Tongue (tissue), 2 donors: ENCODE measurements around the gene ANKDD1A. TPM values are rescaled to one million over a fixed set of nuclear protein-coding genes. Genes with fewer than 3 reads are reported as not detected.

Source experiments
- DNase-seq: peaks from one replicate; pipeline ENCODE4 v3.0.0-alpha.2; 2015
- total RNA-seq: library from RNA; depleted of rRNA; stranded (reverse); fragments of >200 nt; gene quantifications from one replicate; pipeline ENCODE4 v1.2.3, GENCODE V29; 2014

Gene ANKDD1A
- total RNA-seq, 1 donor from 2014 or later, result 14.4 TPM

DNA sequence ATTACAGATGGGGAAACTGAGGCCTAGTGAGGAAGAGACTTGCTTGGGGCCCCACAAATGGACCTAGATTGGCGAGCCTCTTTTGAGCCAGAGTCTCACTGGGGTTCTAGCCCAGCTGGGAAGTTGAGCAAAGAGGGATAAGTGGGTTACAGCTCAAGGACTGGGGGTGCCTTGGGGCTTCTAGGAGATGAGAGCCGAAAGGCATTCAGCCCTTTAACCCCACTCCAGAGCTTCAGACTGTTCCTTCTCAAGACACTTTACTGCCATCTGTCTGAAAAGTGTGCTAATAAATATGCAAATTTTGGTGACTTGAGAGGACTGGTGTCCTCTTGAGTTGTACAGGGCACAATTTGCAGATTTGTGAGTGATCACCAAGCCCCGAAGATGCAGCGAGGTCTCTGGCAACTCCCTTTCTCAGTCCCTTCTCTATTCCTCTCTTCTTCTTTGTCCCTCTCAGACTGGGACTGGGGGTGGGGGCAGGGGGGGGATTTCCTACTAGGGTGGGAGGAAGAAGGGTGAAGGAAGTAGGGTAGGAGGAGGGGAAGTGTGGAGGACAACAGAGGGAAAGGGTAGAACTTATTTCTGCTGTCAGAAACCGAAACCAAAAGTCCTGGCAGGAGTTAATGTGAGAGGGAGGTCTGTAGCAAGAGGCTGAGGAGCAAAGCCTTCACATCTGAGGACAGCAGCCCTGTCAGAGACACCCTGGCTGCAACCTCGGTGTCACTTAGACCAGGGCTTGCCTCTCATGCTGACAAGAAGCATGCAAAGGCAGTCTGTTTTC is 16.2 kb upstream of the ANKDD1A start:
- DNase-seq, result peak; percentile 36

DNA sequence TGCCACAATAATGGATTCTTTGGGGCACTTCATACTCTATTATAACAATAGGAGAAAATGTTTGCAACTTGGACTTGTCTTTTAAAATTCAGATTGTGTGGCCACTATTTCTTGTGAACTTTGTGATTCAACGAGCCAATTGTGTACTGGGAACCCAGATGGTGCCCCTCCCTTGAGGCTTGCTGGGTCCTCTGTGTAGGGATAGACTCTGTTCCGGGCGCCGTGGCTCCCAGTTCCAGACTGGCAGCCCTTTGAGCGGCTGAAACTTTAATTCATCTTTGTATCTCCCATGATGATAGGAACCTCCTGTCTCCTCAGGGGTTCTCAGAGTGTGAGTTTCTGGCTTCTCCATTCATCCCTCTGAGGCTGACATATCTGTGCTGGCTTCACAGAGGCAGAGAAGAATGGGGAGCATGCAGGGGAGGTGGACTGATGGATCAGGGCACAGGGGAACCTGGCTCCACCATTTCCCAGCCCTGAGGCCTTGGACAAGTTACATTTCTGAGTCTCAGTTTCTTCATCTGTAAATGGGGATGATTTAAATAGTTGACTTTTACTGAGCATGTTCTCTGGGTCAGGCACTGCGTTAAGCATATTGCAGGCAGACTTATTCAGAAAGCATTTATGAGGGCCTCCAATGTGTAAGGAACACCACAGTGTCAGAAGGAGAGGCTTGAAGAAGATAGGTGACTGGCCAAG is 15.2 kb upstream of the ANKDD1A start:
- no peak for DNase-seq

DNA sequence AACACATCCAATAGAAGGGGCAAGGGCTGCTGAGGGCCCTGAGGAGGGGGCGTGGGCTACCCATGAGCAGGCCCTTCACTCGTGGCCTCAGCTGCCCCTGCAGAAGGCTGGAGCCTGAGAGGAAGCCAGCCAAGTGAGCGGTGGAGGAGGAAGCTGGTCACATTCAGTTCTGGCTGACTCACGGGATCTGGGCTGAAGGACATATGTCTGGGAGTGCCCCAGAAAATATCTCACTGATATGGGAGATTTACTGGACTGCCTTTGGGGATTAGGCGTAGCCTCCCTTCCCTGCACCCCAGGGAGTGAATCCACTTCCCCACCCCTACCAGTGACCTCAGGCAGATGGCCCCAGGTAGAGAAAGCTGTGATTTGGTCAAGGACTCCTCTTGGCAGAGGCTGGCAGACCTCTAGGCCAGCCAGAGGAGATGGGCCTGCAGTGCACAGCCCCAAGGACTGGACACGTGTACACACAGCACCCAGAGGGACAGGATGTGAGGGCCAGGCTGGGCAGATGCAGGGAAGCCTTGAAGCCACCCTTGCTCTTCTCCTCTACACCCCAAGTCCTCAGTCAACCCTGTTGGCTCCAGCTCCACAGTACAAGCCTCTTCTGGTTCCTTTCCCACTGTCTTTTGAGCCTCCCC is 14.2 kb upstream of the ANKDD1A start:
- no peak for DNase-seq

DNA sequence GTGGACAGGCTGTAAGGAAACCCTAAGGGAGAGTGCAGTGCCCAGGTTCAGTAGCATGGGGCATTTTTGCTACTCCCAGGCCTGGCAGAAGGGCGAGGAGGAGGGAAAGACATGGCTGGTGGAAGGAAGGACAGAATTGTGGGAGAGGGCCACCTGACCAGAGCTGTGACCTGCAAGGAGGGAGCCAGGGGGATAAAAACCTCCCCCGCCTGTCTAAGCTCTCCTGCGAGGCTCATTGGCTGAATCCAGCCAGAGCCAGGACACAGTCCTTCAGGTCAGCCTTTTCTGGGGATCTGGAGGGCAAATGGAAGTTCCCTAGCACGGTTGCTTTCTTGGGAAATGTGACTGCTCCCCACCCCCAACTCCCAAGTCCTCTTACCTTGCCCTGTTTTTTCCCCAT is 13.3 kb upstream of the ANKDD1A start:
- DNase-seq, result no peak

DNA sequence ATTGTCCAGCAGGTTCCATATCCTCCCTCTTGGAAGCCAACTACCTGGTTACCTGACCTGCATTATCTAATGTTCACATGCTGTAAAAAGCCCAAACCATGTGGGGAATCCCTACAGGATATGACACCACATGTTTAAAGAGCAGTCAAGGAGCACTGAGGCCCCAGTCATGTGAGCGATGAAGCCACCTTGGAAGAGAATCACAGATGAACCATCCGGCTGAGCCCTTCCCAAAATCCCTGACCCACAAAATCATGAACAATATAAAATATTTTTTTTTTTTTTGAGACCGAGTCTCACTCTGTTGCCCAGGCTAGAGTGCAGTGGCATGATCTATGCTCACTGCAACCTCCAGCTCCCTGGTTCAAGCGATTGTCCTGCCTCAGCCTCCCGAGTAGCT is 10.6 kb upstream of the ANKDD1A start:
- DNase-seq, result no peak

DNA sequence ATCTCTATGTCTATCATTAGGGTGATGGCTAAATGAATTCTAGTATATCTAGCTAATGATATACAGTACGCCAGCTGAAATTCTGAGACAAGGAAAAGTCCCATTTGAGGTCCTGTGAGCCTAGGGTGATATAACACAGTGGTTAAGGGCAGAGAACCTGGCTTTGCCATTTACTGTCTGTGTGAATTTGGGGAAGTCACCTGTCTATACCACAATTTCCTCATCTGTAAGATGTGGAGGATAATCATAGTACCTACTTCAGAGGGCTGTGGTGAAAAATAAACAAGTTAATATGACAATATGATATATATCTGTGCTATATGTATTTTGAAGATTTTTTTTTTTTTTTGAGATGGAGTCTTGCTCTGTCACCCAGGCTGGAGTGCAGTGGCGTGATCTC is 9.8 kb upstream of the ANKDD1A start:
- no peak for DNase-seq

DNA sequence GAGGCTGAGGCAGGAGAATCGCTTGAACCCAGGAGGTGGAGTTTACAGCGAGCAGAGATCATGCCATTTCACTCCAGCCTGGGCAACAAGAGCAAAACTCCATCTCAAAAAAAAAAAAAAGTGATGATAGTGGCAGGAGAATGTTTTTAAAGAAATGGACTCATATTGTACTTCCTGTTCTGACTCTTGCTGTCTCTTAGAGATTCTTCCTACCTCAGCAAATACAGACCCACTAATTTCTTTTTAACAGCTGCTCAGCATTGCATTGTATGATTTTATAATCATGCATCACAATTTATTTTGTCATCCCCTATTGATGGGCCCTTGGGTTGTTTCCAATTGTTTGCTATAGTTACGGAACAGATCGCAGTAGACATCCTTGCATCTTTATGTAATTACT is 8.8 kb upstream of the ANKDD1A start:
- no peak for DNase-seq

DNA sequence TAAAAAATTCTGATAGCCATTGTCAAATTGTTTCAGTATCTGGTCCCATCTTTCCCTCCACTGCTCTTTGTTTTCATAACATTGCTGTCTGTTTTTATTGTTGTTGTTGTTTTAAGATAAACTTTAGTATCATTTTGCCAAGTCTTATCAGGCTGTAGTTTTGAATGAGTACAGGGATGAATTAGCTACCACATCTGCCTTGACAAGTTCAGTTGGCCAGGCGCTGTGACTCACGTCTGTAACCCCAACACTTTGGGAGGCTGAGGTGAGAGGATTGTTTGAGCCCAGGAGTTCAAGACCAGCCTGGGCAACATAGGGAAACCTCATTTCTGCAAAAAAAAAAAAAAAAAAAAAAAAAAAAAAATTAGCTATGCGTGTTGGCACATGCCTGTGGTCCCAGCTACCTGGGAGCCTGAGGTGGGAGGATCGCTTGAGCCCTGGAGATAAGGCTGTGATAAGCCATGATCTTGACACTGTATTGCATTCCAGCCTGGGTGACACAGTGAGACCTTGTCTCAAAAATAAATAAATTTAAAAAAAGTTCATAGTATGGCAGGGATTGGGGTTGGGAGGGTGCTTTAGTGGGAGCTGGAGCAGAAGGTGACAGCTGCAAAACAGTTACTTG is 8.3 kb upstream of the ANKDD1A start:
- no peak for DNase-seq

DNA sequence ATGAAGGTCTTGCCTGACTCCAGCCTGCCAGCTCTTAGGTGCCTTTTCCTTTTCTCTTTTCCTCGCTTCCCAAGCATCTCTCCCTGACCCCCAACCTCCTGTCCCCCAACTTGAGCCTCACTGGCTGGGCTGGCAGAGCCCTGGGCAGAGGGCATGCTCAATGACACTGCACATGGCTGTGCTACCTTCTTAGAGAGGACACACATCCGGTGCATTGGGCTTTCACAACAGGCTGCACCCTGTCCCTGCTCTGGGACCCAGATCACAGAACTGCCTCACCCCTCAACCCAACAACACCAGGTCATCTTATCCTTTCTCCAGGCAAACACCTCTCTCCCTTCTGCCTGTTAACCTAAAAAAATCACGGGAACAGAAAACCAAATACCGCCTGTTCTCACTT is 7.5 kb upstream of the ANKDD1A start:
- DNase-seq, result no peak

DNA sequence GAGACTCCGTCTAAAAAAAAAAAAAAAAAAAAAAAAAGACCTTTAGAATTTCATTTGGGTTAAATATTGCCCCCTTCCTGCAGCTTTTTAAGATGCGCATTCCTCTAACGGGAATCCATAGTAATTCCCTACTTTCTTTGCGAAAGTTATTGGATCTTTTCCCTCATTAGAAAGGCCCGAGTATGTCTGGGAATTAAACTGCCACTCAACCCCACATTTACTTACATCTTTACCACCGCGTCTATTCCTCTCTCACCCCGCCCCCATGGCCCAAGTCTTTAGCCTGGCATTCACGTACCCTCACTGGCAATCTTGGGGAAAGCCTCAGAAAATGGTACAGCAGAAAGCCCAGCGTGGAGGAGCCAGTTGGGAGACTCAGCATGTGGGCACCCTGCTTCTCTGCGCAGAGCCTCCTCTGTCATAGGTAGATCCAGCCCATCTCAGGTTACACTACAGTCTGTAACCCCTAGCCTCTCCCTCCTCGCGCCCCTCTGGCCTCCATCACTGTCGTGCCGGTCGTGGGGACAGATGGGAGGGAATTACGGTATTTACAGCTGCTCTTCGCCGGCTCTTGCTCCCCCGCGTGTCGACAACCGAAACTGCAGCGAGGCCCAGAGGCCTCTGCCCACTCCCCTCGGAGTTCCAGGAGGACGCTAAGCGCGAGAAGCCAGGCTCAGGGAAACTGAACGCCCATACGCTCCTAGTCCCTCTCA is 6.4 kb upstream of the ANKDD1A start:
- peak; percentile 88 for DNase-seq

DNA sequence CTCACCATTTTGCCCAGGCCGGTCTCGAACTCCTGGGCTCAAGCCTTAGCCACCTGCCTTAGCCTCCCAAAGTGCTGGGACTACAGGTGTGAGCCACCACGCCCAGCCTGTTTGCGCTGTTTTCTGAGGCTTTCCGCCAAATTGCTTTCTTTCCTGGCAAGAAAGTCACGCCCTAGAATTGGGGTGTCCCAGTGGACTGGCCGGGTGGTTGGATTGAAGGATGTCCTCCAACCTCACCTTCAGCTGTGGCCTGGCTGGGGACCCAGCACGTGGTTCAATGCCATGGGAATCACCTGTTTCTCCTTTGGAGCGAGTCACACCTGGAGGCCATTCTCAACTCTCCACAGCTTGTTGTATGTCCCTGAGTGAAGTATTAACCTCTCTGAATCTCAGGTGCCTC is 5.8 kb upstream of the ANKDD1A start:
- no peak for DNase-seq

DNA sequence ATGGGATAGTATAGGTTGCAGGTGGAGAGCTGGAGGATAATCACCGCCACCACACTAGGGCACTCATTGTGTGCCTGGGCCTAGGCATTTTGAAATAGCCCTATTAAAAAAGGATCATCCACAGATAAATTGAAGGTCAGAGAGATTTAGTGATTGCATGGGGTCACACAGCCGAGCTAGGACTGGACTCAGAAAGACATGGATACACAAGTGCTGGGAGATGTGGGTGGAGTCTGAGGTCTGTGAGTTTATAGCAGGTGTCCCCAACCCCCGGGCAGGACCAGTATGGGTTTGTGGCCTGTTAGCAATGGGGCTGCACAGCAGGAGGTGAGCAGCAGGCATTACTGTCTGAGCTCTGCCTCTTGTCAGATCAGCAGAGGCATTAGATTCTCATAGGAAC is 5.3 kb upstream of the ANKDD1A start:
- DNase-seq, result no peak

DNA sequence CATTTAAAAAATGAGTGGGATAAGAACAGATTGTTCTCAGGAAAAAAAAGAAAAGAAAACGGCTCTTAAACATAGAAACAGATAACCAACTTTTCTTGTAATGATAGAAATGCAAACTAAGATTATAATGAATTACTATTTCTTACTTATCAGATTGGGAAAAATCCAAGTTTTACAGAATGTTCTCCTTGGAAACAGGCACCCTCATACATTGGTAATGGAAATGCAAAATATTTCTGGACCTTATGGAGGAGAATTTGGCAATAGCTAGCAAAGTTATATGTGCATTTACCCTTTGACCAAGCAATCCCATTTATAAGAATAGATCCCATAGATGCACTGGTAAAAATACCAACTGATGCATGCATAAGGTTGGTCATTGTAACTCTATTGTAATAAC is 3.7 kb upstream of the ANKDD1A start:
- no peak for DNase-seq

DNA sequence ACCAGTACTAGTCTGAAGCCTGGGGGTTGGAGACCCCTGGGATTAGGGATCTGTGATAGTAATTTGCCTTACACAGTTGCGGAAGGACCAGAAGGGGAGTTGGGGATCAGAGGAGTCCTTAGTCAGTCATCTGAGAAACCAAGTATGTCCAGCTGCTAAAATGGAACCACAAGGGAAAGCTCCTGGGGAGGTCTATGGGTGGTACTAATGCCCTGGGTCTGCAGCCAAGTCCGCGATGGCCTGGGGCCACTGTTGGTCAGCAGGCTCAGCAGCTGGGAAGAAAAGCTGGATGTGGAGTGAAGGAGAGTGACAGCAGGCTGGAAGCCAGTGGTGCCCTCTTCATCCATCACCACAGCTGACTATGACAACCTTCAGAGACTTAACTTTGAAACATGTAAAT is 2.2 kb upstream of the ANKDD1A start:
- no peak for DNase-seq

DNA sequence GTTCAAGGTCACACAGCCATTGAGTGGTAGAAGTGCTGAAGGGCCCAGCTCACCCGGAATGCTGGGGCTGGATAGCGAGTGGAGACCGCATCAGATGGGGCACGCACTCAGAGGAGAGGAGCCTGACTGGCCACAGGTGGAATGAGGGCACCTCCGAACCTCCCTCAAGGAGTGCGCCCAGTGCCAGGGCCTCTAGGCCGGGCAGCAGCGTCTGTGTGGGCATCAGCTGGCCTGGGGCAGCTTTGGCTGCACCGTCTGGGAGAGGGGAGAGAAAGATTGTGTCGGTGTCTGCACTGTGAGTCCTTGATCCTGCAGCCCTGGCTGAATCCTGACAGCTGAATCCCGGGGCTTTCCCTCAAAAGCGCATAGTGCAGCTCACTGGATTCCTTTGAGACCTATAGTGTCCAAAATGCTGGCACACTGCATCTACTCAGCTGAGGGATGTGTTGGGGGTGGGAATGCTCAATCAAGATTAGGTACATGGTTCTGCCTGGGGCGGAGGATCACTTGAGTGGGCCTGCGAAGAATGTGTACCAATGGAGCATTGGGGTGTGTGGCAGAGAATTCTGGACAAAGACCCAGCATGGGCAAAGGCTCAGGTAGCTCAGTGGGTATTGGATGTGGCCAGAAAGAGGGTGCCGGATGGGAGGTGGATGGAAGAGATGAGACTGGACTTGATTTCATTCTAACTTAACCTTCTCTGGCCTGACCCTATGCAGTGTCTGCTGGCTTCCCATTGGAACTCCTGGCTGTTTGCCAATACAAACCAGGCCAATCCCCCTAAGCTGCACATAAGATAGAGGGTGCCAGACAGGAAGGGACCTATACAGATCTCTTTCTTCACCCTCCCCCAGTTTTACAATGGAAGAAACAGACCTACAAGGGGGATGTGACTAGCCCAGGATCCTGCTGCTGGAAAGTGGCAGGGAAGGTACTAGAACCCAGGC is 950 bp downstream of the ANKDD1A start:
- DNase-seq, result no peak

DNA sequence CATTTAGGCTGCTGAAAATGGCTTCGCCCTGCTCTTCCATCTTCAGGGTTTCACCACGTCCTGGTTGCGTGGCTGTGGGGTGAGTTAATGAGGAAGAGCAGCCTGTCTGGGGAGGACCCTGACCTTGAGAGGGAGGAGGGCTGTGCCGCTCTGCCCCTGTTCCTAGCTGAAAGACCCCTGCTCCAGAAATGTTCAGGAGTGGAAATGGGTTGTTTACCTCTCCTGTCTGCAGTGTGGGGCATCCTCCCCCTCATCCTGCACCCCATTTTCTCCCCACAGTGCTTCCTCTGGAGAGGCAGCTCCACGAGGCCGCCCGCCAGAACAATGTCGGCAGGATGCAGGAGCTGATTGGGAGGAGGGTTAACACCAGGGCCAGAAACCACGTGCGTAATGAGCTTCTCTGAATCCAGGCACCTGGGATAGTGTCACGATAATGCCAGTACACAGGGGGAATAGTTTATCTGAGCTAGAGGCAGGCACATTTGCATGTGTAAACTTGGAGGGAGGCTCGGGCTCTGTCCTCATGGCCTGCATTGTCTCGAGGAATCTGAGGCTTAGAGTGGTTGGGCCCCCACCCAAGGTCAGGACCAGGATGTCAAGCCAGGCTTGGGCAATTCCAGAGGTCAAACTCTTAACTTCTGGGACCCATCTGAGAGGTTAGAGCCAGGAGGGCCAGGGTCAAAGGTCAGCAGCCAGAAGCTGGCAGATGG is 4.0 kb downstream of the ANKDD1A start:
- no peak for DNase-seq

DNA sequence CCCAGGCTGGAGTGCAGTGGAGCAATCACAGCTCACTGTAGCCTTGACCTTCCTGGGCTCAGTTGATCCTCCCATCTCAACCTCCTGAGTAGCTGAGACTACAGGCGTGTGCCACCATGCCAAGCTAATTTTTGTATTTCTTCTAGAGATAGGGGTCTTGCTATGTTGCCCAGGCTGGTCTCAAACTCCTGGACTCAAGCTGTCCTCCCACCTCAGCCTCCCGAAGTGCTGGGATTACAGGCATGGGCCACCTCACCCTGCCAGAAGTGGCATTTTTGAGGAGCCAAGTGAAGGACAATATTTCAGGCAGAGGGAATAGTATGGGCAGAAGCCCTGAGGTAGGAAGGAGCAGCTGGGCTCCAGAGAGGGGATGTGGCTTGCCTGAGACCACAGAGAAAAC is 4.7 kb downstream of the ANKDD1A start:
- no peak for DNase-seq

DNA sequence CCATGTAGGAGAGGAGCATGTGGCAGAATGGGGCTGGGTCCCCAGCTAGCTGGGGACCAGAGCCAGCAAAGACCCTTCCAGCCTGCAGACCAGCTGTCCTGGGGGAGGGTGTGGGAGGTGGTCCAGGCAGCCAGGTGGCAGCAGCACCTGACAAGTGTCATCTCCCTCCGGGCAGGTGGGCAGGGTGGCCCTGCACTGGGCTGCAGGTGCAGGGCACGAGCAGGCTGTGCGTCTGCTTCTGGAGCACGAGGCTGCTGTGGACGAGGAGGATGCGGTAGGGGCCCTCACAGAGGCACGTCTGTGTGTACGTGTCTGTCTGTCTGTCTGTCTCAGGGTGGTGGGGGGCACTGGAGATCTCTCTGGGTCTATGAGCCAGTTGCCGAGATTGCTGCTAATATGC is 5.5 kb downstream of the ANKDD1A start:
- DNase-seq, result no peak

DNA sequence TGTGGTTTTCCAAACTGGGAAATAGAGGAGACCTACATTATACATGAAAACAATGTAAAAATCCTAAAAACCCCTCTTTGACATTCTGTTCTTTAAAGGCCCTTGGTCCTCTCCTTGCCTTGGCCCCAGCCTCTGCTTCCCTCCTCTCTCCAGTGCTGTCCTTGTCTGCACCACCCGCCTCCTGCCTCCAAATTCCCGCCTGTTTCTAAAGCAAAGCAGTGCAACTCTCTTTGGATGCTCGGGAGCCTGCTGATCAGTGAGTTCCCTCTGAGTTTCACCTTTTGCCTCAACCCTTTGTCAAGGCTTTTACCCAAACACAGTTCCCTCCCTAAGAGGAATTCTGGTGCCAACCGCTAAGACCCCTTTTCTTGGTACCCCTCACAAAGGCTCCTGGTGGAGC is 8.0 kb downstream of the ANKDD1A start:
- no peak for DNase-seq

DNA sequence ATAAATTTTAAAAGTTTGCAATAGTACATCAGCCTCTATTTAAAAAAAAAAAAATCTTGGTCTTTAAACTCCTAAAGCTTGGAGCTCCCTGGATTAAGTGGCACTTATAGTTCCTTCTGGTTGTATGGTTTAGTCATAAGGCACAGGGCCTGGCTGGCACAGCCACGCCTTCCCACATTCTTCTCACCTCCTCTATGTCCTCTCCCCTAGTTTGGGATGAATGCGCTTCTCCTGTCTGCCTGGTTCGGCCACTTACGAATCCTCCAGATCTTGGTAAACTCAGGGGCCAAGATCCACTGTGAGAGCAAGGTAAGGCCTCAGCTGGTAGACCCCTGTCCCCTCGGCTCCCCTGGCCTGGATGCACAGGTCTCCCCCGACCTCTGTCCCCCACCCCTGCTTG is 10.0 kb downstream of the ANKDD1A start:
- no peak for DNase-seq

DNA sequence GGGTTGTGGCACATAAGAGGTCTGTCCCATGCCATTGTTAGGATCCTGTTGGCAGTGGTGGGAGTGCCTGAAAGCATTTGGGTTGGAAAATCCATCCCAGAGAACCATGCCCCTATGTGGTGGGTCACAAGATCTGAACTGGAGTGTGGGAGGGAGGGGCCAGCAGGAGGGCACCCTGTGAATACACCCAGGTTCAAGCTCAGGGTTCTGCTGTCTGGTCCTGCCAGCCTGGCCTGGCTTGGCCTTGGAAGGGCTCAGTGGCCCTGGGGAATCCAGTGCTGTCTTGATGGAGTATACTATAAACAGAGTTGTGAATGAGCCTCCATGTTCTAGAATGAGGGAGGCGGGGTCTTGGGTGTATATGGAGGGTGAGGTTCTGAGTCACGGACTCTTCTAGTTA is 11.8 kb downstream of the ANKDD1A start:
- DNase-seq, result no peak
